MM.1S (cell line): ENCODE data around the gene NIM1K.

ENCODE experiments used
- CTCF ChIP-seq: fragments of 300-600 bp; sonication (generic); IDR thresholded peaks from 2 replicates; pipeline ENCODE4 v1.5.1; 2016; ENCODE audit warnings: antibody characterized with exemption, low read length, mixed read lengths
- EZH2 ChIP-seq: fragments of 300-600 bp; sonication (generic); optimal IDR thresholded peaks from 2 replicates; pipeline ENCODE3; 2017; ENCODE audit warnings: low read depth, mild to moderate bottlenecking, antibody characterized with exemption, low read length, mixed read lengths

GRCh38 chr5:43232943-43233833 lies 41.2 kb downstream of the NIM1K start:
- TF ChIP-seq CTCF (no peak), EZH2 (no peak)
